Stimulated activated CD4-positive, alpha-beta T cell treated with anti-CD3 and anti-CD28 coated beads, Interleukin-15, amount 100 ng/mL, for 1 hour (primary cell): ENCODE data around the gene FOXA3.

Source experiments
- DNase-seq, 2 donors: peaks; one replicate each; pipeline ENCODE4 v3.0.0-alpha.2; 2020; ENCODE audit warnings: low read depth in 1 of 2, low spot score in 1 of 2

The FOXA3 gene

DNA sequence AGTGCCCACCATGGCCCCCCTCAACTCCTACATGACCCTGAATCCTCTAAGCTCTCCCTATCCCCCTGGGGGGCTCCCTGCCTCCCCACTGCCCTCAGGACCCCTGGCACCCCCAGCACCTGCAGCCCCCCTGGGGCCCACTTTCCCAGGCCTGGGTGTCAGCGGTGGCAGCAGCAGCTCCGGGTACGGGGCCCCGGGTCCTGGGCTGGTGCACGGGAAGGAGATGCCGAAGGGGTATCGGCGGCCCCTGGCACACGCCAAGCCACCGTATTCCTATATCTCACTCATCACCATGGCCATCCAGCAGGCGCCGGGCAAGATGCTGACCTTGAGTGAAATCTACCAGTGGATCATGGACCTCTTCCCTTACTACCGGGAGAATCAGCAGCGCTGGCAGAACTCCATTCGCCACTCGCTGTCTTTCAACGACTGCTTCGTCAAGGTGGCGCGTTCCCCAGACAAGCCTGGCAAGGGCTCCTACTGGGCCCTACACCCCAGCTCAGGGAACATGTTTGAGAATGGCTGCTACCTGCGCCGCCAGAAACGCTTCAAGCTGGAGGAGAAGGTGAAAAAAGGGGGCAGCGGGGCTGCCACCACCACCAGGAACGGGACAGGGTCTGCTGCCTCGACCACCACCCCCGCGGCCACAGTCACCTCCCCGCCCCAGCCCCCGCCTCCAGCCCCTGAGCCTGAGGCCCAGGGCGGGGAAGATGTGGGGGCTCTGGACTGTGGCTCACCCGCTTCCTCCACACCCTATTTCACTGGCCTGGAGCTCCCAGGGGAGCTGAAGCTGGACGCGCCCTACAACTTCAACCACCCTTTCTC lies 8.2 kb downstream of the FOXA3 start:
- no peak for DNase-seq

DNA sequence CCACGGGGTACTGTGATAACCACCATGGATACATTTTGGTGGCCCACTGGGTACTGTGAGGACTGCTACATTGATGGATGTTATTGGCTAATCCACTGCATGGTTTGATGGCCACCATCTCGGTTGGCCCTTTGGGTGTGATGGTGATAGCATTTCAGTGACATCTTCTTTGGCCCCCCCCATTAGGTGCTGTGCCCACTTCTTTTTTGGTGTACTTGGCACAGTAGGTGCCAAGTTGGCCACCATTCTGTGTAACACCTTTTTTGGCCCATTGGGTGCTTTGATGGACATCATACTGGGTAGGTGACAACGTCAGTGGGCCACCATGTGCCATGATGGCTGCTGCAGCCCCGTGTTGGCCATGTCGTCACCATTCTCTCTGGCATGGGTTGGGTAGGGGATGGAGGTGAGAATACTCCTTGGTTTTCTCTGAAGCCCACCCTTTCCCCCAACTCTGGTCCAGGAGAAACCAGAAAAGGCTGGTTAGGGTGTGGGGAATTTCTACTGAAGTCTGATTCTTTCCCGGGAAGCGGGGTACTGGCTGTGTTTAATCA lies 9.2 kb downstream of the FOXA3 start:
- DNase-seq, result no peak

DNA sequence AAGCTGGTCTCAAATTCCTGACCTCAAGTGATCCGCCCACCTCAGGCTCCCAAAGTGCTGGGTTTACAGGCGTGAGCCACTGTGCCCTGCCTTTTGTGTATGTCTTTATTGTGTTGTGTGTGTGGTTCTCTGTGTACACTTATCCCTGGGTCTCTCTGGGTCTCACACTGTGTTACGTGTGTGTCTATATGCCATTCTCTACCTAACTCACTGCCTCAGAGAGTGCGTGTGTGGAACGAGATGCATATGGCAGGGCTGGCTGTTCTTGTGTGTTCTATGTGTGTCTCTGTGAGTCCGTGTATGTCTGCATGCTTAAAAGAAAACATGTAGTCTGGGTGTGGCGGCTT lies 10.5 kb downstream of the FOXA3 start:
- DNase-seq, result no peak

DNA sequence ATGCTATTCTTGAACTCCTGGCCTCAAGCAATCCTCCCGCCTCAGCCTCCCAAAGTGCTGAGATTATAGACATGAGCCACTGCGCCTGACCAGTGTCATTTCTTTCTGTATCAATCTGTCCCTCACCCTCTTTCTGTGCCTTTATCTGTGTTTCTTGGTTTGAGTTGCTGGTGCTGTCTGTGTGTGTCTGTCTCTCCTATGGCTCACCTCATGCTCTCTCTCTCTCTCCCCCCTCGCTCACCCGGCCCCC lies 12.0 kb downstream of the FOXA3 start:
- no peak for DNase-seq

DNA sequence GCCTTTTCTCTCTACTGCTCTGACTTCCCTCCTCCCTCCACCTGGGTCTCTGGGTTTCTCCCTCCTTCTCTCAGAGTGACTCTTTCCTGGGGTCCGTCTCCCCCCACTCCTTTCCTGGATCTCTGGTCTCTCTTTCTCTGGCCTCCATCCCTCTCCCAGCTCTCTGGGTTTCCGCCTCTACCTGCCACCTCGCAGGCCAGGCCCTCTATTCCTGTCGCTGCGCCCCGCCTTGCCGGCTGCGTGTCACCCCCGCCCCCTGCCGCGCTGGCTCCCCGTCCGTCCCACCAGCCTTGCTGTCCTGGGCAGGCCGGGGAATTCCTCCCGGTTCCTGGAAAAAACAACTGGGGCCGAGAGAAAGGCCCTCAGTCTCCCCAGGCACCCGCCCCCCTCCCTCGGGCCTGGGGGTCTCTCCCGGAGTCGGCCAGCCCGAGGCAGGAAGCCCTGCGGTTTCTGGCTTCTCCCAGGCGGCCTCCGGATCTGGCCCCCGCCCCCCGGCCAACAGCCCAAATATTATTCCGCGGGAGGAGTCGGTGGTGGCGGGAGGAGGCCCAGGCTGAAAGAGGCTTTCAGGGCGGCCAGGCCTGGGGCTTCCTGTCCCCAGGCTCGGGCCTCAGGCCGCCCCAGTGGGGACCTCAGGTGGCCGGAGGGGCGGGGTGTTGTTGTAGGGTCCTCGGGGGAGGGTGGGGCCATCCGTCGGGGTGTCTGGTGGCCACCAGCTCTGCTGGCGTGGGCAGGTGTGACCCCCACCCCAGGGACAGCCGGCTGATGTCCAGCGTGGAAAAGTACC lies 12.5 kb downstream of the FOXA3 start:
- DNase-seq, result no peak

DNA sequence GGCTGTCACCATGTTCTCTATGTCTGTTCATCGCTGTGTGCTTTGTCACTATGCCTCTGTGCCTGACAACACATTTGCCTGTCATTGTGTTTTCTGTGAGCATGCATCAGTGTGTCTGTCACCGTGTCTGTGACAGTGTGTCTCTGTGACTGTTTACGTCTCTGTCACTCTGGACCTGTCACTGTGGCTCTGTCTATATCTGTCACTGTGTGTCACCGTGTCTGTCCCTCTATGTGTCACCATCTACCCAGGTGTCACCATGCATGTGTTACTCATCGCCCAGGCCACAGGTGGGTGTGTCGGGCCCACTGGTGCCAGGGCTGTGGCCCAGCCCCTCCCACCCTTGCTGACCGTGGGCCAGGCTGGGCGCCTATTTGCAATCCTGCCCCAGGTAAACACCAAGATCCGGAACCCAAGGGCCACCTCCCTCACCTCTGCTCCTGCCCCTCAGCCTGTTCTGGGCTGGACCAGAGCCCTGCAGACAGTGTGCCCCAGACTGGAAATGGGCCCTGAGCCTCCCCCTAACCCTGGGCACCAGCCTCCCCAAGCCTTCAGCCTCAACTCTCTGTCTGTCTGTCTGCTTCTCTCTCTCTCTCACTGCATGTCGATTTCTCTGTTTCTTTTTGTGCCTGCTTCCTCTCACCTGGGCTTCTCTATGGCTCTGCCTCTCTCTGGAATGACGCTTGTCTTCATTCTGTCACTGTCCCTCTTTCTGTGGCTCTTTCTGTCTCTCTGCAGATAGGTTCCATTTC lies 14.1 kb downstream of the FOXA3 start:
- no peak for DNase-seq

DNA sequence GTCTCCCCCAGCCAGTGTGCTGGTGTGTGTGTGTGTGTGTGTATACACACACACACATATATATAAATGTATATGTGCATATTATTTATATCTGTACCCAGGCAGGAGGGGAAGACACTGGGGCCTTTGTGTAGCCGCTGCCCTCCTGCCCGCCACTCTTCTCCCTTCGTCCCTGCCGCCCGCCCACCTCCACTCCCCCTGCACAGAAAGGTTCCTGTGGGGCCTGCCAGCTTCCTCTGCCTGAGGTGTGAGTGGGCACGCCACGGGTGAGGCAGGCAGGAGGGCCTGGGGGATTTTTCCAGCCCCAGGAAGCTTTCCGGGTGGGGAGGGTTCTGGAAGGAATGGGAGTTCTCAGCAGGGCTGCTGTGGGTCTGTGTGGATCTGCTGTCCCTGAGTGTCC lies 14.9 kb downstream of the FOXA3 start:
- no peak for DNase-seq

DNA sequence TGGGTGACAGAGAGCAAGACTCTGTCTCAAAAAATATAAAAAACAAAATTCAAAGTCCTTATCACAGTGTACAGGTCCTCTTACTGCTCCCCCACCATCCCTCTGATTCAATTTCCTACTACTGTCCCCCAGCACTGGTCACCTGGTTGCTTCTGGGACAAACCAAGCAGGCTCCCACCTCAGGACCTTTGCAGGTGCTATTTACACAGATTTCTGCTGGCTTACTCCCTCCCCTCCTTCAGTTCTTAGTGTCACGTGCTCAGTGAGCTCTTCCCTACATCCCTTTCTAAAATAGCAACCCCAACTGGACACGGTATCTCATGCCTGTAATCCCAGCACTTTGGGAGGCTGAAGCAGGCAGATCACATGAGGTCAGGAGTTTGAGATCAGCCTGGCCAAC lies 15.8 kb downstream of the FOXA3 start:
- no peak for DNase-seq

DNA sequence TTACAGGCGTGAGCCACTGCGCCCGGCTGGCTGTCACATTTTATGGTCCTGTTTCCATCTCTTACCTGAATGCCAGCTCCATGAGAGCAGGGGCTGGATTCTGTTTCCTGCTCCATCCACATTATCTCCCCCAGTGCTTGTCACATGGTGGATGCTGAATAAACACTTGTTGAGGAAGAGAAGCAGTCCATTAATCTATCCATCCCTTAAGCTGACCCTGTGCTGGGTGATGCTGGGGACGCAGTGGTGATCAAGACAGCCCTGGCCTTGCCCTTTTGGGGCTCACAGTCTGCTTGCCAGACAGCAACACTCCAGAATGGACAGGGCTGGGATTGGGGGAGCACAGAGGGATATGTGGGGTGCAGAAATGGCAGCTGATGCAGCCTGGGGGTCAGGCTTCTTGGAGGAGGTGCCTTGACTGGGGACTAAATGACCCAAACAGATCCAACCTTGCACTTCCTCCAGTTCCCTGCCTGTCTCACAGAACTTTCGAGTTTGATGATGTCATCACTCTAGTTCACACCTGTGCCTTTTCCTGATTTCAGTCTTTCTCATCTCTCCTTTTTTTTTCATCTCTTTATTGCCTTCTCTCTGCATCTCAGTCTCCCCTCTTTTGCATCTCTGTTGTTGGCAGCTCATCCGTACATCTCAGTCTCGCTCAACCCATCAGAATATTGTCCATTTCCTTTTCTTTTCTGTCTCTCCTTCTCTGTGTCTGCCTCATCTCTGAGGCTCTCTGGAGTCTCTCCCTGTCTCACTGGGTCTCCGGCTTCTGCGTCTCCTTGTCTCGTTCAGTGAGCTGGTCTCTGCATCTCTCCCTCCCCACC lies 17.2 kb downstream of the FOXA3 start:
- no peak for DNase-seq

DNA sequence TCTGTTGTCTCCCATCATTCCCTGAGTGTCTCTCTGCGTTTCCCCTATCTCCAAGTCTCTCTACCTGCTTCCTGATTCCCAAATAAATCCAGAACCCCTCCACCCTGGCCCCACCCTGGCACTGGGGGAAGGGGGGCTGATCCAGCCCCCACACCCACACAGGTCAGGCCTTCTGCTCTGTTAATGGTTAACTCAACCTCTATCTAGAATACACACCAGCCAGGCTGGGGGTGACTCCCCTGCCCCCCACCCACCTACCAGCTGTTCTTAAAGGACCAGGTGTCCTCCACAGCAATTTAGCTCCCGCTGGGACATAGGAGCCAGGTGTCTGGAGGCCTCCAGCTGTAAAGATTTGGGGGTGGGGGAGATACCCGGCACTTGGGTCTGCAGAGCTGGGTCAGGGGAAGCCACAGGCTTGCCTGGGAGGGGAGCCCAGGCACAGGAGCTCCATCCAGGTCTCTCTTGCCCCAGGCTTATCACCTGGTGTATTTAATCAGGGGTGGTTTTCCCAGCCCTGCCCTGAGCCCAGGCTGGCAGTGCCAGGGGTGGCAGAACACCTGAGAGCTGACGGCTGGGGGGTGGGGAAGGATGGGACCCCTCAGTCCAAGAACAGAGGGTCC lies 17.9 kb downstream of the FOXA3 start:
- no peak for DNase-seq

DNA sequence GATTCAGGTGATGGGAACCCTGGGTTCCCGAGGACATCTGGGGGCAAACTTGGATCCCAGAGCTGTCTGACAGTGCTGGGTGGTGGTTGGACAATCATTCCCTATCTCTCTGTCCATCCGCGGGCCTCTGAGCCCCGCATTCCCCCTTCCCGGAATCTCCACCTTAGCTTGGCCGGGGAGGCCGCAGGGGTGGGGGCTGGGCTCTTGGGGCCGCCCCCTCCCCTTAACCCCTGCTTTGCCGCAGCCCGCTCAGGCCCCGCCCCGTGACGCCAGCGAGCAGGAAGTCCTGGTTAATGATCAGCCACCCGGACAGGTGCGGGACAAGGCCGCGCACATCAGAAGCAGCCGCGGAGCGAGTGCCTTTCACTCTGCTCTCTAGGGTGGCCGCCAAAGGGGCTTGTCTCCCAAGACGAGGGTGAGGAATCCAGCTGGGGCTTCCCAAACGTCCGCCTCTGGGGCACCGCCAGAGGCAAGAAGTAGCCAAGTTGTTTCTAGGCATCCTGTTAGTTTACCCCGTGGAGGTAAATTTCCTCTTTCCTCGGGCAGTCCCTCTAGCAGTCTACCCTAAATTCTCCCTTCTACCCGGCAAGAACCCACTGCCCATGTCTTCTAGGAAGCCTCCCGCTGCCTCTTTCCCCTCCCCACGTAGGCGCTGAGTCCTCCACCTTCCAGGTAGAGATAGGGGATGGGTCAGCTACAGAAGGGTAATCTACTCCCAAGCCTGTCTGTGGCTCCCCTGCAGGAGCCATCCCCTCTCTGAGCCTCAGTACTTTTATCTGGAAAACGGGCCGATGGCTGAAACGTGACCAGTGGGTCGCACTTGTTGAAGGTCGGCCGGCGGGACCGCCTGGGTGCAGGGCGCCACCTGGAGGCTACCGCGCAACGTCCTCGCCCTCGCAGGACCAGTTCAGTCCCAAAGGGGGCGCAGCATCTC lies 18.8 kb downstream of the FOXA3 start:
- DNase-seq, result peak; percentile 61 to 76

DNA sequence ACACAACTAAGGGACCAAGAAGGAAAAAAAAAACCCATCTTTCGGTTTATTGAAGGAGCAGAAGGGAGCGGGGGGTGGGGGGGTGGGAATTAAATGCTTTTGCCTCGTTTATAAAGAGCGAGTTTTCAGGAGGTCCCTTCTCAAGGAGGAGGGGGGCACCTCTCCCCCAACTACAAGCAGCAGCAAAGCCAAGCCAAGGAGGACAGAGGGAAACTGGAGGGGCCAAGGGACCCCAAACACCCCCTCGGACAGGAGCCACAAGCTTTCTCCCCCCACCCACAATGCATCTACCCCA lies 19.4 kb downstream of the FOXA3 start:
- DNase-seq, result no peak

DNA sequence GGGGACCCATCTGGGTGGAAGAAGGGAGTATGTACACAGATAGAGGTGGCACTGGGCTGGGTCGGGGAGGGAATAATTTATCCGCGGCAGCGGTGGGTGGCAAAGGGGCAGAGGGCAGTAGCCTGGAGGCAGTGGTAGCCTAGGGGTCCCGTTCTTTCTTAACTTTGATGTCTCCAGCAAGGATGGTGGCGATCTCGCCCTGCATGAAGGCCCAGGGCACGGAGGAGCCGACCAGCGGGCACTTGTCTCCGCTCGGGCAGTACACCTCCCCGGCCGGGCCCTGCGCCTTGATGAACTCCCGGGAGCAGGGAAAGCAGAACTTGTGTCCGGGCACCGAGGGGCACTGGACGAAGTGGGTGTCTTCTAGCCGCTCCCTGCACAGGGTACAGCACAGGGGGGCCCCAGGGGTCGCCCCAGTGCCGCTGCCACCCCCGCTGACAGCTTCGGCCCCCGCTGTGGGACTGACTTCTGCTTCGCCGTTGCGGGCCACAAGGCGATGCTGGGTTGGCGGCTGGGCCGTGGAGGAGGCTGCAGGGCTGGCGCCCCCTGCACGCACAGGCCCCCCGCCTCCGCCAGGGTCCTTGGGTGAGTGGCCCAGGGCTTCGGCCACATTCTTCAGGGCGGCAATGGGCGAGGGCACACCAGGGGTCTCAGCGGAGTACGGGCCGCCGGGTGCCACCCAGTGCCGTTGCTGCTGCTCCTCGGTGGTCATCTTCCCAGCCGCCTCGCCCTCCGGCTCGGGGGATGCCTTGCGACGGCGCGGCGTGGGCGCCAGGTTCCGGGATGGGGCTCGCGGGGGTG lies 20.0 kb downstream of the FOXA3 start:
- DNase-seq, result no peak

DNA sequence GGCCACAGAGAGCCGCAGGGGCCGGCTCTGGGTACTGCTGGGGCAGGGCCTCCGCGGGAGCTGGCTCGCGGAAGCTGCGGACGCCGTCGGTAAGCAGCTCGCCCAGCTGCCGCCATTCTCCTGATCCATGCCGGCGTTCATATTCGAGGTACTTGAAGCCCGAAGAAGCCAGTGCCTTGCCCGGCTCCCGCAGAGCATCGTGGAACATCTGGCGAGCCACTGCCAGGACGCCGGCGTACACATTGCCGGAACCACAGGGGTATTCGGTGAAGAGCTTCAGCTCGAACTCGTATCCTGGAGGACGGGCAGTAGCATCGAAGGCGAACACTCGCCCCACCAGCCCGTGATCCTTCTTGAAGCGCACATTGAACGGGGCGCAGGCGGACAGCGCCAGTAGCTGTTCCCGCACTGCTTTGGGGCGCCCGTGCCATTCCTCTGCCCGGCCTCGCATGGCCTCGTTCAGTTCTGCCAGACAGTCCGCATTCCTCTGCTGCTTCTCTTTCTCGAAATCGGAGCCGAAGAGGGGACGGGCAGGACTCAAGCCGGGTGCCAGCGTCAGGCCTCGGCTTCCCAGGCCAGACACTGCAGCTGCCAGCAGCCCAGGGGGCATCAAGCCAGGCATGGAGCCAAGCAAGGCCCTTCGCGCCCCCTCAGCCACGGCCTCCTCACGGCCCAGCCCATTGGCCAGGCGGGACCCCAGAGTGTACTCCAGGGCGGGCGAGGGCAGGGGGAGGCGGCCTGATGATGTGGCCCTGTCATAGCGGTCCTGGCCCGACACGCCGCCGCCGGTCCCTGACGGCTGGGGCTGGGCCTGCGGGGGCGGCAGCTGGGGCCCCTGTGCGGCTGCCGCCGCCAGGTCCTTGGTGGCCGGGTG lies 20.8 kb downstream of the FOXA3 start:
- DNase-seq, result no peak

DNA sequence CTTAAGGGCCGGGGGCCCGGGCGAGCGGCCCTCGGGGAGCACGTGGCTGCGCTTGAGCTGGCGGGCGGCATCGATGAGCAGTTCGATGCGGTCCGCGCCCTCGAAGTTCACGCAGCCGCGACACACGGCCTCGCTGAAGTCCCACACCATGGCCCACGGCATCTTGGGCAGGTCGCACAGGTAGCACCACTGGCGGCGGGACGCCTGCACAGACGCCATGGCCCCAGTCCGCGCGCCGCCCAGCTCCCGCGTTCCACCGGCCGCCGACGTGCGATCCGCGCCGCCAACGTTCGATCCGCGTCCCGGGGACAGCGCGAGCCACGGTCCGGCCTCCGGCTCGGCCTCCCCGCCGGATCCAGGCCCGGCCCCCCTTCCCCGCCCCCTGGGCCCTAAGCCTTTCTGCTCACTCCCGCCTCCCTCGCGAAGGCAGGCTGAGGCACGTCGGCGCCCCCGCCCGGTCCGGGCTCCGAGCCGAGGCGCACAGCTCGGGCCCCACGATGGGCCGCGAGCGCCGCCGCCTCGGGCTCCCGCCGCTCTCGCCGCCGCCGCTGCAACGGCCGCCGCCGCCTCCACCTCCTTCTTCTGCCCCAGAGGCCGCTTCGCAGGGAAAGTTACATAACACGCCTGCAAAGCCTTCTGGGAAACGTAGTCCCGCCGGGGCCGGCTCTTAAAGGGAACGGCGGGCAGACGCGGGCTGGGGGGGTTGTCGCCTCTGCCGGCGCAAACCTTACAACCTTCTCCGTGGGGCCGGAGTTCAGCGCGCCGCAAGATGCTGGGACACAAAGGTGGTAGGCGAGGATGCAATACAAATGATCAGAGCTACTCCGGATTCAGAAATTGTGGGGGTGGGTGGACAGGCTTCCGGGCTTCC lies 21.7 kb downstream of the FOXA3 start, which contains the start of gene IRF2BP1:
Gene IRF2BP1 (minus strand): TSS at position 586 of the 871 bp plus-strand sequence. CDS start 367 bp downstream, at position 219.
- DNase-seq, result peak; percentile 76 to 80

DNA sequence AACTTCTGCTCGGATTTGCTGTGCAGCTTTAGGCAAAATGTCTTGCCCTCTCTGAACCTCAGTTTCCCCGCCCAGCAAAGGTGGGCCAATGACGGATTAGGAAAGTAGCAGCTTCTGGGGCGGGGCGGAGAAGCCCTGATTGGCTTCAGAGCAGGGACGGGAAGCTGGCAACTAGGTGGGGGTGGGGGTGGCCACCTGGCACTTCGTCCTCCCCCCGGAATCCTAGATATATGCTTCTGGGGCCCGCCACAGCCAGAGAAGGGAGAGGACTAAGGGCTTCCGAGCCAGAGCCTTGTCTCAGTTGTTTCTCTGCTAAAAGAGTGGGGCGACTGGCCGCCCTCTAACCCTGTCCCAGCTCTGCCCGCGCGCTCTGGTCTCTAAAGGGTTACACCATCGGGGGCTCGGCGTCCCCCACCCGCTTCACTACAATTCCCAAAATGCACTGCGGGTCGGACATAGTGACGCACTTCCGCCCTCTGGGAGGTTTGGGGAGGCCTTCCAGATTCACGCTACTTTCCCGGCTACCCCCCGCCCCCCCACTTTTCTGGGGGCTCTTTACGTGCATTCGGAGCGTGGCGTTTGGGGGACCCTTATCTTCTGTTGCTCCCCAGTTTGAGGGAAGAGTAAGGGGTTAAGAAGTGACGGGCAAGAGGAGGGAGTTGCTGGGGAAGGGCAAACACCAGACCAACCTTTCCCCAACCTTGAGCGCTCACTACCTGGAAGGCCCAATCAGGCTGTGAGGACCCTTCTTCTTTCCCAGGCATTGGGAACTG lies 22.5 kb downstream of the FOXA3 start:
- DNase-seq, result peak; percentile 74 to 77
